Inflammatory macrophage (primary cell): Measurements from ENCODE around the gene UBXN2A.

ENCODE experiments used
- DNase-seq, 2 donors: peaks; one replicate each; pipeline ENCODE4 v3.0.0-alpha.2; 2020 to 2022
- total RNA-seq, 18 experiments: gene quantifications; one replicate each; lab custom pipeline; 2026; ENCODE audit warnings: mixed read lengths in 6 of 18, inconsistent platforms in 2 of 18; lab: John Stamatoyannopoulos, UW

The UBXN2A gene, protein sequence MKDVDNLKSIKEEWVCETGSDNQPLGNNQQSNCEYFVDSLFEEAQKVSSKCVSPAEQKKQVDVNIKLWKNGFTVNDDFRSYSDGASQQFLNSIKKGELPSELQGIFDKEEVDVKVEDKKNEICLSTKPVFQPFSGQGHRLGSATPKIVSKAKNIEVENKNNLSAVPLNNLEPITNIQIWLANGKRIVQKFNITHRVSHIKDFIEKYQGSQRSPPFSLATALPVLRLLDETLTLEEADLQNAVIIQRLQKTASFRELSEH
- total RNA-seq, result 20.0 to 74.4 (median 28.7) reads per million in 18 experiments

DNA sequence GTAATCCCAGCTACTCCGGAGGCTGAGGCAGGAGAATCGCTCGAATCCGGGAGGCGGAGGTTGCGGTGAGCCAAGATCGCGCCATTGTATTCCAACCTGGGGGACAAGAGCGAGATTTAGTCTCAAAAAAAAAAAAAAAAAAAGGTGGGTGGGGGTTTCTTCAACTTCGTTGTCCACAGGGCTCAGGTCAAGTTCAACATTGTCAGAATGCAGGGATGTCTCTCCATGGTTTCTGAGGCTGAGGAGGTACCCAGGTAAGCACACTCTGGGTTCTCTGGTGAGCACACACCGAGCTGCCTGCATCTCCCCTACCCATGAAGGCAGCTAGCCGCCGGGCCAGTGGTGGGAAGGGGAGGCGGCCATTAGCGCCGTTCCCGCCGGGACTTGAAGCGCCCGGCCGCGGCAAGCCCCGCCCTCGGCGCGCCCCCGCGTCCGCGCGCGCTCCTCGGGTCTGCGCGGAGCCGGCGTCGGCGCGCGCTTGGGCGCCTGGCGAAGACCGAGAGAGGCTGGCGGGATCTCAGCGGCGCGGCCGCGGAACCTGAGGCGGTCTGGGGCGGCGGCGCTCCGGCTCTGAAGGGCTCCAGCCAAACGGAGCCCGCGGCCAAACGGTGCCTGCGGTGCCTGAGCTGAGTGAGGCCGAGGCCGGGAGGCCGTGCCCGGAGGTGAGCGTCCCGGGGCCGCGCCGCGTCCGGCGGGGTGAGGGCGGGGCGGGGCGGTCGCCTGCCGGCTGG lies at the start of gene UBXN2A:
UBXN2A (plus strand) TSS at position 477 of the 731 bp plus-strand sequence. CDS start 17,852 bp downstream, outside the sequence.
- peak; percentile 75 to 90 for DNase-seq

DNA sequence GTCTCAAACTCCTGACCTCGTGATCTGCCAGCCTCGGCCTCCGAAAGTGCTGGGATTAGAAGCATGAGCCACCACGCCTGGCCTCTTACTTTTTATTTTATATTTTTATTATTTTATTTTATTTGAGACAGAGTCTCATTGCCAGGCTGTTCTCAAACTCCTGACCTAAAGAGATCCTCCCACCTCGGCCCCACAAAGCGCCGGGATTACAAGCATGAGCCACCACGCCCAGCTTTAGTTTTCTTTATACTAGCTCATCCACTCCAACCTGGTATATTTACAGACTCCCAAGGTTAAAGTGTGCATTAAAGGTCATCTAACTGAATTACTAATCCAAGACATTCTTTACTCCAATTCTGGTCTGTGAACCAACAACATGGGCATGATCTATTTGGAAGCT lies 40.1 kb upstream of the UBXN2A start:
- DNase-seq, result no peak

DNA sequence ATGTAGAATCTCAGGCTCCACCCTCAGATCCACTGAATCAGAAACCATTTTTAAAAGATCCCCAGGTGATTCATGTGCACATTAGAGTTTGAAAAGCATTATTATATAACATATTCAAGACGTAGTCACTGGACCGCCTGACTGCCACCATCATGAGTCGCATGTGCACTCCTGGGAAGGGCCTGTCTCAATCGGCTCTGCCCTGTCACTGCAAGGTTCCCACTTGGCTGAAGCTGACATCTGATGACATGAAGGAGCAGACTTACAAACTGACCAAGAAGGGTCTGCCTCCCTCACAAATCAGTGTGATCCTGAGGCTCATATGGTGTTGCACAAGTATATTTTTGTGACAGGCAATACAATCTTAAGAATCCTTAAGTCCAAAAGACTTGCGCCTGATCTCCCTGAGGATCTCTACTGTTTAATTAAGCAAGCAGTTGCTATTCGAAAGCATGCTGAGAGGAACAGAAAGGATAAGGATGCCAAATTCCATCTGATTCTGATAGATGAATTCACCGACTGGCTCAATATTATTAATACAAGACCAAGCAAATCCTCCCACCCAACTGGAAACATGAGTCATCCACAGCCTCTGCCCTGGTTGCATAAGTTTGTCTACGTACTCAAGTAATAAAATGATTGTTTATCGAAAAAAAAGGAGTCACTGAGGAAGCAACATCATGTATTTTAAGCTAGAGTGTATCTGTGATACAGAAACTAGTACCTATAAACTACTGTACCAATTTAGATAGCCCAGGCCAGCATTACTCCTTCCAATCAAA lies 39.5 kb upstream of the UBXN2A start:
- peak; percentile 61 to 72 for DNase-seq

DNA sequence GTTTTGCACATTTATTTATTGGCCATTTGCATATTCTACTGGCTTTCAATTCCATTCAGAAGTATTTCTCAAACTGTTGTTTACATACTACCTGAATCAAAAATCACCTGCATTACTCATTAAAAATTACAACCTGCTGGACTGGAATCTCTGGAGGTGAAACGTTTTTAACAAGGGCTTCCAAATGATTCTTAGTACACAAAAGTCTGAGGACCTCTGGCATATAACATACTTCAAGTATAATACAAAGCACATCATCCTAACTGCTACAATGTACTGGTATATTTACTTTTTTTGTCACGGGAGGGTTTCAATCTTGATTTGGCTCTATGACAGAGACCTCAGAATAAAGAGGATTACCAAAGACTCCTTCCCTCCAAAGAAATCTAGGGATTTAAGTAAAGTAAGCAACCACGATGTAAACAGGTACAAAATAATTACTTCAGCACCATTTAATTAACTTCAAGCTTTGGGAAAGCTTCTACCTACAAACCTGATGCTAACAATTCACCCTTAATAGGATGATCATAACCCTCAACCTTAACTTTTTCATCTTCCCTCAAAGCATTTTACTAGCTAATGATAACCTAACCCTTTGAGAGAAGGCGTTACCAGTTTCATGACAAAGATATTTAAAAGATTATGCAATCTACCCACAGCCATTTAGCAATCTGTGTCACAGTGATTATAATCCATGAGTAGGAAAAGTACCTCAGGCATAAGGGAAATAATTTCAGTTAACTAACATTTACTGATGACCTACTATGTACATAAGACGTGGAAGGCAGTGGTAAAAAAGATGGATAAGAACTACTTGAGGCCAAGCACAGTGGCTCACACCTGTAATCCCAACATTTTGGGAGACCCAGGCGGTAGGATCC lies 38.1 kb upstream of the UBXN2A start:
- peak; percentile 35 to 78 for DNase-seq

DNA sequence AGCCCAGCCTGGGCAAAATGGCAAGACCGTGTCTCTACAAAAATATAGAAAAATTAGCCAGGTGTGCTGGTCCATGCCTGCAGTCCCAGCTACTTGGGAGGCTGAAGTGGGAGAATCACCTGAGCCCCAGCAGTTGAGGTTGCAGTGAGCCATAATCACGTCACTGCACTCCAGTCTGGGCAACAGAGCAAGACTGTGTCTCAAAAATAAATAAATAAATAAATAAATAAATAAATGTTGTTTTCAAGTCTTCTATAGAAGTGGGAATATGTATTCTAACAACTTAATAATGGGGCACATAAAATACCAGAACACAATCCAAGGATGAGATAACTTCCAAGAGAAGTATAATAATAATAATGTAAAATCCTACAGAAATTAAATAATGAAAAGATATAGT lies 37.2 kb upstream of the UBXN2A start:
- no peak for DNase-seq

DNA sequence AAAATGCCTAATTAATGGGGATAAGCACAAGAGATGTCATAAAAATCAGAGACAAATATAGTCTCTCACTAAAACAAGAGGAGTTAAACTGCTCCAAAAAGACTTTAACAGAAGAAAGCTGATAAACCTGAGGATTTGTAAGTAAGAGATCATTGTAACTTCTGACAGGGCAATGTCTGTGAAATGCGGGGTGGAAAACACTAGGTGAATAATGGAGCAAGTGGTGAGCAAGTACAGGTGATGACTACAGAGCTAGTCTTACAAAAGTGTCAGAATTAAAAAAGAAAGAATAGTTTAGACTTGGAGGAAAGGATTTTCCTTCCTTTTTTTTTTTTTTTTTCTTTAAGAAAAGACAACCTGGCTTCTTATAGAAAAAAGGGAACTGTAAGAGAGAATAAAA lies 36.0 kb upstream of the UBXN2A start:
- no peak for DNase-seq

DNA sequence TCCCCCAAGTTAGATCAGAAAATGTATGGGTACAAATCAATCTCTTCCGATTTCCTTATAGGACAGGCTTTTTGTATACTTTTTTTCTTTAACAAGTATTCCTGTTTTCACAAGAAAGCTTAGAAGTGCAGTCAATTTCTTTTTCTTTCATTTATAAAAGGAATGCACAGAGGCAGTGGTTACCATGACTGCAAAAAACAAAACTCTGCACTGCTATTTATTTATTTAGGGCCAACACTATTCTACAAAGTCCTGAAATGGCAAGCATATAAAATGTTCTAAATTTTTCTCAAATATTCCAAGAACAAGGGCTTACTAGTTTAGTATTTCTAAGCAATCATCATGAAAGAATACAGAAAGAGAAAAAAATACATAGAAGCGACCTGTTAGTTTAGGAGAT lies 35.6 kb upstream of the UBXN2A start:
- DNase-seq, result no peak

DNA sequence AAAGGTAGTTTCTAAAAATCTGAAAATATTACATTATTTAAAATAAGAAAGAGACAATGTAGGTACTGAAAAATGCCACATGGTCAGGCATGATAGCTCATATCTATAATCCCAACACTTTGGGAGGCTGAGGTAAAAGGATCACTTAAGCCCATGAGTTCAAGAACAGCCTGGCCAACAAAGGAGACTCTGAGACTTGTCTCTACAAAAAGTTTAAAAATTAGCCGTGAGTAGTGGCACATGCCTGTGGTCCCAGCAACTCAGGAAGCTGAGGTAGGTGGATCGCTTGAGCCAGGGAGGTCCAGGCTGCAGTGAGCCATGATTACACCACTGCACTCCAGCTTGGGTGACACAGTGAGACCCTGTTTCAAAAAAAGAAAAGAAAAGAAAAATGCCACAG lies 35.1 kb upstream of the UBXN2A start:
- no peak for DNase-seq

DNA sequence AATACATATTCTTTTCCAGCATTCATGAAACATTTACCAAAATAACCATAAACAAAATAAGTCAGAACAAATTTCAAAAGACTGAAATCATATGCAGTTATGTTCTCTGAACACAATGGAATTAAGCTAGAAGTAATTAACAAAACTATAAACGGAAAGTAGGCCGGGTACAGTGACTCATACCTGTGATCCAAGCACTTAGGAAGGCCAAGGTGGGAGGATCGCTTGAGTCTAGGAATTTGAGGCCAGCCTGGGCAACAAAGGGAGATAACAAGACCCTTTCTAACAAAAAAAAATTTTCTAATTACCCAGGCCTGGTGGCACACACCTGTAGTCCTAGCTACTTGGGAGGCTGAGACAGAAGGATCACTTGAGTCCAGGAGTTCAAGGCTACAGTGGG lies 28.2 kb upstream of the UBXN2A start:
- no peak for DNase-seq

DNA sequence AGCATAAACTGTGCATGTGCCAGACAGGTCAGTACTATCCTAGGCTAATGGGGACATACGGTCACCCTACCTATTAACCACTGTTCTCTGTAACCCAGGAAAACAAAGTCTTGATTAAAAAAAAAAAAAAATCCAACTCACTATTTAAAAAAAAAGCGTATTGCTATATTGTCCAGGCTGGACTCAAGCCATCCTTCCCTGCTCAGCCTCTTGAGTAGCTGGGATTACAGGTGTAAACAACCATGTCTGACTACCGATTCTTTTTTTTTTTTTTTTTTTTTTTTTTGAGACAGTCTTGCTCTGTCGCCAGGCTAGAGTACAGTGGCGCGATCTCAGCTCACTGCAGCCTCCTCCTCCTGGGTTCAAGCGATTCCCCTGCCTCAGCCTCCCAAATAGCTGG lies 24.9 kb upstream of the UBXN2A start:
- DNase-seq, result no peak

DNA sequence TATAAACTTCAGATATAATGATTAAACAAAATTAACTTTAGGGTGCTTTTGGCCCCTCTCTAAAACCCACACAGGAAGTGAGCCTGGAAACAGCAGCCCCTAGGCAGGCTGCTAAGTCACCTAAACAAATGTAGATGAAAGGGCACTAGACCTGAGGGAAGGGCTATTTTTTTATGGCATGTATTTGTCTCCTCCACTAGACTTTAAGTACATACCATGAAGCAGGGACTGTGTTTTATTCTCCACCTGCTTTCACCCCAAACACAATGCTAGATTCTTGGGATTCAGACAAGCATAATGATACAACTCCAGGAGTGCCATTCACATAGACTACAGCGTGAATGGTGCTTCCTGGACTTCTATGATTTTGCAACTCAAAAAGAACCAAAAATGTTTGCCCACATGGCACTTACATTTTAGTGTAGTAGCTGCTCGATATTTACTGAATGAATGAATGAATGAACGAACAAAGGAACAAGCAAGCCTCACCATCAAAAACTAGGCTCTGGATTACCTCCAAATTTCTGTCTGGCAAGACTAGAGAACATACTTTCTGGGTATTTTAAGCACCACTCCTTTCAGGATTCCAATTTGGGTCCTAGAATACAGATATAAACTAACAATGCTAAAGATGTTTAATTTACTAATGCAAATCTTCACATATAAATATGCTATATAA lies 23.4 kb upstream of the UBXN2A start:
- no peak for DNase-seq

DNA sequence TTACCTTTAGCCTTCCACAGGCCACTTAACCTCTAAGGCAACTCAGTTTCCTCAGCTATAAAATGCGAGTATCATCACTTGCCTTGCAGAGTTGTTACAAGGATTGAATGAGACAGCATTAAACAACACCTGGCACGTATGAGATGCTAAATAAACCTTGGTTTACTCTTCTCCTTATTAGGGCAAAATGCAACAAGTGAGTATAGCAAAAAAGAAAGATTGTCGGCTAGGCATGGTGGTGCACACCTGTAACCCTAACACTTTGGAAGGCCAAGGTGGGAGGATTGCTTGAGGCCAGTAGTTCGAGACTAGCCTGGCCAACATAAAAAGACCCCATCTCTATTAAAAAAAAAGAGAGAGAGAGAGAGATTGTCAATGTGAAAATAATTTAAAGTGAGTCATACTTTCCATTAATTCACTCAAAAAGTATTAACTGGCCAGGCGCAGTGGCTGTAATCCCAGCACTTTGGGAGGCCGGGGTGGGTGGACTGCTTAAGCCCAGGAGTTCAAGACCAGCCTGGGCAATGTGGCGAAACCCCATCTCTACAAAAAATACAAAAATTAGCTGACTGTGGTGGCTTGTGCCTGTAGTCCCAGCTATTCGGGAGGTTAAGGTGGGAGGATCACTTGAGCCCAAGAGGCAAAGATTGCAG lies 21.3 kb upstream of the UBXN2A start:
- no peak for DNase-seq

DNA sequence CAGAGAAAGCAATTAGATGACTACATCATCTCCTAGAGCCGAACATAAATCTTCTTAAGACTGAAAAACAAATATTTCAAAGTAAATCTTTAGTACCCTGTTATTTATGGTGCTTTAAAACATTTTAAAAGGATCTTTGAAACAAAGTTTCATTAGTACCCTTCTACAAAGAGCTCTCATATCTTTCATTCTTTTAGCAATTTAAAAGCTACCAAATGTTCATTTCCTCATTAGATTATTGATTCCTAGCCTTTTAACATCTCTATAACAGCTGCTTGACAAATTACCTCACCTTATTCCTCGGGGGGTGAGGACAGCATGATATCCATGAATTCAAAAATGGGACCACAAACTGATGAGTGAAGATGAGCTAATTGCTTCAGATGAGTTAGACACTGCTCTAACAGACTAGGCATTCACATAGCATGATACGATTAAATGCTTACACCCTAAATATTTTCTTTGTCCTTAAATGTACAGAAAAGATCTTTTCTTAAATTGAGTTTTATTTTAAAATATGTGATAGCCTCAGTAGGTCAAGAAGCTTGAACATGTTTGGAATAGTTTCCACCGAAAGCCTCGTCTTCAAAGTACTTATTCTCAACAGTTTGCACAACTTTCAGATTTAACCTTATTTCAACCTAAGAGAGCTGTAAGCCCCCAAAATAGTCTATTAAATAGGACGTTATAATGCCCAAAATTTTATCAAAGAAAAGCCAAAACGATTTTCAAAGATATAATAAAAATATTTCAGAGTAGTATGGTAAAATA lies 15.5 kb upstream of the UBXN2A start:
- no peak for DNase-seq

DNA sequence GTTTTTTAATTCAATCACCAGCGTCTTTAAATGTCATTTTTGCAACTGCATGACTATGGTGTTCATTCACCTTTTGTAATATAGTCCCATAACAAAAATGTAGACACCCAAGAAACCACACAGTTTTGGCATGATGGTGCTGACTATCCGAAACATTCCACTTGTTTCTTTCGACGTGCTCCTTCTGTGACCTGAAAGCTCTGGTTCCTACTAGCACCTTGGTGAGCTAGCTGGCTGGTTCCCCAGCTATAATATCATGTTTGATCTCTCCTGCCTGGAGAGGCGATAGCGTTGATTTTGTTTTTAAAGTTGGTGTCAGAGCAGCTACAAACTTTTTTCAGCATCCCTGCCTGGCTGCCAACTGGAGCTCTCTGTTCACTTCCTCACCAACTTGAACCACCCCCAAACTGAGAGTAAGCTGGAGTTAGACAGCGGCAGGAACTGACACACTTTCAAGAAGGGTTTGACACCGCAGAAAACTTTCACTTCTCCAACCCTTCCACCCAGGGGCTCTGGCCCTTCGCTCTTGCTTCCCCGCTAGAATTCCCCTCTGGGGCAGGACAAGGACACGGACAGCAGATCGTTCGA lies 14.5 kb upstream of the UBXN2A start:
- peak; percentile 86 to 89 for DNase-seq

DNA sequence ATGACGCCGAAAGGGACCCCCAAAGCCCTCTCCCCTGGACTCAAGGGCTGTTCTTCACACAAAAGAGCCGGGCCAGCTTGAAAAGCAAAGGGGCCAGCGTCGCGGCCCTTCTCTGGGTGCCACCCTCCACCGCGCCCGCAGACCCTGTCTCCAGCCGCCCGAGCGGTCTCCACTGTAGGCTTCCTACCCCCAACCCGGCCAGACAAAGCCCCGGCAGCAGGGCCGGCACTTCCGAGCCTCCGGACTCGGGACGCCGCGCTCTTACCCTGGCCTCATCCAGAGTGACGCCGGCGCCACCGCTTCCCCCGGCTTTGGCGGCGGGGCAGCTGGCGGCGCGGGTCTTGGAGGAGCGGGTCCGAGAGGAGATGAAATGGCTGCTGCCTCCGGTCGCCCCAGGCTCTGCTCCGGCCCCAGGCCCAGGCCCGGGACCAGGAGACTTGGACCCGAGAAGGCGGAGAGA lies 13.9 kb upstream of the UBXN2A start:
- peak in 1 of 2 donors; percentile 12 for DNase-seq

DNA sequence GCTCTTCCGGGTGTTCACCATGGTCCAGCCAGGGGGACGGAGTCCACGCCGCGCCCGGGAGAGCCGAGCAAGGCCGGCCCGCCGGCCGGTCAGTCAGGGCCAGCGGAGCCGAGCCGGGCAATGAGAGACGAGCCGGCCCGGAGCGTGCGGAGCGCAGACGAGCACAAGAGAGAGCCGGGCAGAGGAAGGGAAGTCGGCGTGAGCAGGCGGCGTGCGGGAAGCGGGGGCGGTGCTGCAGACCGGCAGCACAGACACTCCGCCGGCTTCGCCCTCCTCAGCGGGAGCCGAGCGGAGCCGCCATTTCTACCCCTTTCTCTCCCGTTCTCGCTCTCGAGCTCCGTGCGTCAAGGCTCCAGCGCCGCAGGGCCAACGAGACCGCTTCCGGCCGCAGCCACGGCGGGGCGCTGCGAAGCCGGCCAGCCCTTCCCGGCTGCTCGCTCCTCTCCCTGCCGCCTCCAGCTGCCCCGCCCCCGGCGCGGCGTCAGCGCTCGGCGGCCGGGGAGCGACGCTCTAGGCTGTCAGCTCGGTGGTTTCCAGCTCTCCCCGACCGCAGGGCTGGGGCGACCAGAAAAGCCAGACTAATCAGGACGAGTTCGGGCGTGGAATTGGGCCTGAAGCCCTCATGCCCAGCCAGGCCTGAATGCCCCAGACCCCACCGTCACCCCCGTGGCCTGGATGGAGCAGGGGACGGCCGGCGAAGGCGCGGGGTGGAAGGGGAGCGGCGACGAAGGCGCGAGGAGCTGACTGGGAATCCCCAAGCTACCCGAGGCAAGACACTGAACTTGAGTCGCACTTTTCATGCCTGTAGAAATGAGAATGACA lies 13.3 kb upstream of the UBXN2A start, which contains the start of gene ATAD2B:
ATAD2B (minus strand) TSS at position 374 of the 822 bp plus-strand sequence; CDS start at position 21, 353 bp downstream.
- DNase-seq, result peak; percentile 93 to 96

DNA sequence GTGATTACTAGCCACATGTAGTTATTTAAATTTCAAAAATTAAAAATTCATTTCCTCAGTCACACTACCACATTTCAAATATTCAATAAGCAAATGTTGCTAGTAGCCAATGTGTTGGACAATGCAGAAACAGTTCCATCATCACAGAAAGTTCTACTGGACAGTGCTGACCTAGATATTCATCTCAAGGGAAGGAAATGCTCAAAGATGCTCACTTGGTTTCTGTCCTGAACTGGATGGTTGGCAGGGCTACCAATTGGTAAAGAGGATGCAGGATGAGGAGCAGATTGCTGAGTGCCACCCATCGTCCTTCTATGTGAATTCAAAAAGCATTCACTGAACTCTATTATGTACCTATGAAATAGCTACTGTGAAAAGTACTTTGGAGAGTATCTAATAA lies 6.0 kb upstream of the UBXN2A start:
- DNase-seq, result no peak

DNA sequence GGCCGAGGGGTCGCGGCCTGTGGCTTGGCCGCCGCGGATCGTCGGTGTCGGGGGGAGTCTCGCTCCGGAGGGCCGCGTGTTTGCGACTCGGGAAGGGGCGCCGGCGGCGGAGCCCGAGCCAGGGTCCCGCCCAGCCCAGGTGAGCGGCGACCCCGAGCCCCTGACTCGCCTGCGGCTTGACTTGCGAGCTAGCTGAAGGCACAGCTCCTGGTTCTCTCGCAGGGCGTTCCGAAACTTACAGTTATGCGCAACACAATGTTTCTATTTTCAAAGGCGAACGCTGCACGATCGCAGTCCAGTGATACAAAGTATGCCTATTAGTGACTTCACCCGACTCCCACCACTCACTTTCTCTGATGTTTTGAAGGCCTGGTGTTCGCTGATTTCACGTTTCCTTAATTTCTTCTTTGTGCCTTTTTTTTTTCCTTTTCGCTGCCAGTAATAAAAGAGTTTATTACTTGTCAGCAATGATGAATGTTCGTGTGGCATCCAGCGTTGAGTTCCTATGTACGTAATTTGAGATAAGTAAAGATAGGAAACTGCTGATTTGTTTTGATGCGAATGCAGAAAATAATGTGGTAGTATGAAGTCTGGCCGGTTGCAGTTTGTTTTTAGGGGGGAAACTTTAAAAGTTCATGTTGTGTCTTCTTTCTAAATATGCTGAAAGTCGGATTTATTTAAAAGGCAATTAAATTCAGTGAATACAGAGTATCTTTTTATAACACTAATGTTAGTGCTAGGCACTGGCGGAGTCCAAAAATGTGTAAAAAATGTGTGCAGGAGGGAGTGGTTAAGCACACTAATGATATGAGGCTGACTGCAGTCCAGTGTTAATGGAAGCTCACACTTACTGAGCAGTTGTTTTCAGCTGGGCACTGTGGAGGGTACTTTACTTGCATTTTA lies 706 bp downstream of the UBXN2A start:
- DNase-seq, result peak in 1 of 2 donors; percentile 43
